Measurements from ENCODE around the gene SPATA2L.

GRCh38 chr16:89686520-89687091 is 14.9 kb downstream of the SPATA2L start, which contains the start of gene CDK10:
- peak in 1 of 5 experiments; percentile 12 for TF ChIP-seq CTCF (IDR thresholded peaks at IDR 0.05 in 4 of 5, conservative IDR thresholded peaks at IDR 0.05 in 1 of 5)
- TF ChIP-seq POLR2A (IDR thresholded peaks at IDR 0.05) = peak; percentile 50 to 69
